B cell (primary cell): ENCODE data around the gene MAPKAPK3. TPM values are rescaled to one million over a fixed set of nuclear protein-coding genes. Genes with fewer than 3 reads are reported as not detected.

Experiments
- ATAC-seq: fragments of 200-7000 bp; cut with Tn5 transposase; one replicate; pipeline ENCODE4 v1.10.0; 2021; ENCODE audit warnings: low read depth, mild to moderate bottlenecking, moderate number of reproducible peaks, moderate library complexity
- CTCF ChIA-PET: fragments of 350-600 bp; sonication (Branson Sonifier 250); formaldehyde crosslinking; loops from one replicate; lab custom pipeline; 2021; ENCODE audit warnings: antibody characterized with exemption, inconsistent platforms; lab: Charles Lee
- POLR2A ChIA-PET: fragments of 350-600 bp; sonication (Branson Sonifier 250); formaldehyde crosslinking; loops from one replicate; lab custom pipeline; 2021; ENCODE audit warnings: antibody characterized with exemption; lab: Charles Lee
- DNase-seq: peaks from one replicate; pipeline ENCODE4 v3.0.0; 2013
- H2AFZ ChIP-seq: 2 replicates; pipeline ENCODE4 v1.6.1; 2012; ENCODE audit warnings: mild to moderate bottlenecking, low read depth, low read length; ENCODE audit not compliant: insufficient read depth, poor library complexity, severe bottlenecking
- H3K27ac ChIP-seq, 2 donors: 1 replicate in 1 of 2; 2 replicates in 1 of 2; pipeline ENCODE4 v1.5.1; 2012 to 2013; ENCODE audit warnings: low read length in 2 of 2, mild to moderate bottlenecking in 2 of 2, moderate library complexity in 1 of 2
- H3K27me3 ChIP-seq, 4 experiments: fragments of 200-600 bp in 1 of 4; sonication (generic) in 1 of 4; replicated peaks in 1 of 4; 1 replicate in 2 of 4; 2 replicates in 2 of 4; pipeline versions ENCODE4 v1.6.1 to v1.7.0; 2013 to 2016; ENCODE audit warnings: low read length in 3 of 4, mild to moderate bottlenecking in 2 of 4, mixed read lengths in 1 of 4, moderate library complexity in 1 of 4; ENCODE audit not compliant: insufficient read depth in 4 of 4, control insufficient read depth in 3 of 4; ENCODE audit errors: control extremely low read depth in 1 of 4
- H3K36me3 ChIP-seq, 2 experiments: replicated peaks in 1 of 2; 1 replicate in 1 of 2; 2 replicates in 1 of 2; pipeline versions ENCODE4 v1.6.1 to v1.7.1; 2013; ENCODE audit warnings: low read length in 1 of 2; ENCODE audit not compliant: insufficient read depth in 2 of 2, control insufficient read depth in 1 of 2; ENCODE audit errors: control extremely low read depth in 1 of 2, extremely low read depth in 1 of 2
- H3K4me1 ChIP-seq, 2 donors: fragments of 200-600 bp in 1 of 2; sonication (generic) in 1 of 2; 1 replicate in 1 of 2; 2 replicates in 1 of 2; pipeline versions ENCODE4 v1.5.1 to v1.6.1; 2013 to 2017; ENCODE audit warnings: low read length in 2 of 2; ENCODE audit not compliant: control insufficient read depth in 2 of 2, insufficient read depth in 2 of 2
- H3K4me2 ChIP-seq: replicated peaks from 2 replicates; pipeline ENCODE3; 2012; ENCODE audit warnings: mild to moderate bottlenecking, low read depth, low read length; ENCODE audit not compliant: poor library complexity, severe bottlenecking
- H3K4me3 ChIP-seq, 5 experiments: fragments of 200-600 bp in 1 of 5; sonication (generic) in 1 of 5; 1 replicate in 3 of 5; 2 replicates in 2 of 5; pipeline versions ENCODE4 v1.5.1 to v1.7.0; 2011 to 2016; ENCODE audit warnings: low read length in 4 of 5, mild to moderate bottlenecking in 4 of 5, low read depth in 2 of 5, control low read depth in 1 of 5, moderate library complexity in 1 of 5; ENCODE audit not compliant: insufficient read depth in 1 of 5; ENCODE audit errors: control extremely low read depth in 1 of 5, extremely low read depth in 1 of 5
- H3K79me2 ChIP-seq: fragments of 200-600 bp; sonication (generic); one replicate; pipeline ENCODE4 v1.6.0; 2016; ENCODE audit warnings: low read length; ENCODE audit not compliant: control insufficient read depth, insufficient read depth
- H3K9ac ChIP-seq: fragments of 200-600 bp; sonication (generic); 2 replicates; pipeline ENCODE4 v1.6.1; 2017; ENCODE audit warnings: mild to moderate bottlenecking, low read length, moderate library complexity
- H3K9me3 ChIP-seq, 3 donors: one replicate each; pipeline versions ENCODE4 v1.6.1 to v1.7.1; 2013; ENCODE audit warnings: low read length in 2 of 3; ENCODE audit not compliant: control insufficient read depth in 2 of 3, insufficient read depth in 1 of 3; ENCODE audit errors: control extremely low read depth in 1 of 3
- H4K20me1 ChIP-seq: 2 replicates; pipeline ENCODE4 v1.6.0; 2012; ENCODE audit warnings: mild to moderate bottlenecking, low read length; ENCODE audit not compliant: insufficient read depth, control insufficient read depth, poor library complexity, severe bottlenecking
- H3K27ac Mint-ChIP-seq: one replicate; pipeline ENCODE4 v1.8.0; 2021; ENCODE audit warnings: mixed read lengths
- H3K27me3 Mint-ChIP-seq: one replicate; pipeline ENCODE4 v1.8.0; 2021; ENCODE audit warnings: mixed read lengths
- H3K4me1 Mint-ChIP-seq: one replicate; pipeline ENCODE4 v1.8.0; 2021; ENCODE audit warnings: mixed read lengths
- H3K4me3 Mint-ChIP-seq: one replicate; pipeline ENCODE4 v1.8.0; 2021; ENCODE audit warnings: mixed read lengths
- H3K9me3 Mint-ChIP-seq: one replicate; pipeline ENCODE4 v1.8.0; 2022; ENCODE audit warnings: mixed read lengths; ENCODE audit not compliant: insufficient read depth
- EZH2 ChIP-seq: IDR thresholded peaks from 2 replicates; pipeline ENCODE4 v1.6.1; 2012; ENCODE audit warnings: borderline replicate concordance, low read depth, mild to moderate bottlenecking, moderate library complexity, low read length; ENCODE audit not compliant: insufficient read depth, poor library complexity, severe bottlenecking
- WGBS: methylation state at CpG from one replicate; pipeline ENCODE4 v1.1.5; 2013; ENCODE audit warnings: missing lambda C conversion rate; ENCODE audit not compliant: insufficient coverage; 5-methylcytosine and 5-hydroxymethylcytosine counted together
- intact Hi-C: fragments of 100-400 bp; cut with micrococcal nuclease; formaldehyde crosslinking; loops from one replicate; pipeline ENCODE4 v1.10.0; 2022
- polyA plus RNA-seq: library from polyadenylated mRNA; depleted of rRNA; stranded (reverse); fragments of >200 nt; gene quantifications from 2 replicates; pipeline ENCODE4 v1.2.3, GENCODE V29; 2012
- total RNA-seq, 2 donors: library from RNA; stranded (reverse); fragments of 120-200 nt in 1 of 2; gene quantifications; 1 replicate in 1 of 2; 2 replicates in 1 of 2; pipeline versions ENCODE4 v1.2.3 to v1.2.4, GENCODE V29; 2013 to 2022
- TF ChIP-seq, protein P1 (sequence below): fragments of 200-600 bp; IDR thresholded peaks from one replicate; pipeline ENCODE4 v1.8.0; 2022; ENCODE audit warnings: antibody characterized with exemption, mild to moderate bottlenecking

The MAPKAPK3 gene
- total and polyA plus RNA-seq, 2 donors (not counting 1 experiment from before 2014, with no cell fraction given) = 17.8 to 18.8 TPM

DNA sequence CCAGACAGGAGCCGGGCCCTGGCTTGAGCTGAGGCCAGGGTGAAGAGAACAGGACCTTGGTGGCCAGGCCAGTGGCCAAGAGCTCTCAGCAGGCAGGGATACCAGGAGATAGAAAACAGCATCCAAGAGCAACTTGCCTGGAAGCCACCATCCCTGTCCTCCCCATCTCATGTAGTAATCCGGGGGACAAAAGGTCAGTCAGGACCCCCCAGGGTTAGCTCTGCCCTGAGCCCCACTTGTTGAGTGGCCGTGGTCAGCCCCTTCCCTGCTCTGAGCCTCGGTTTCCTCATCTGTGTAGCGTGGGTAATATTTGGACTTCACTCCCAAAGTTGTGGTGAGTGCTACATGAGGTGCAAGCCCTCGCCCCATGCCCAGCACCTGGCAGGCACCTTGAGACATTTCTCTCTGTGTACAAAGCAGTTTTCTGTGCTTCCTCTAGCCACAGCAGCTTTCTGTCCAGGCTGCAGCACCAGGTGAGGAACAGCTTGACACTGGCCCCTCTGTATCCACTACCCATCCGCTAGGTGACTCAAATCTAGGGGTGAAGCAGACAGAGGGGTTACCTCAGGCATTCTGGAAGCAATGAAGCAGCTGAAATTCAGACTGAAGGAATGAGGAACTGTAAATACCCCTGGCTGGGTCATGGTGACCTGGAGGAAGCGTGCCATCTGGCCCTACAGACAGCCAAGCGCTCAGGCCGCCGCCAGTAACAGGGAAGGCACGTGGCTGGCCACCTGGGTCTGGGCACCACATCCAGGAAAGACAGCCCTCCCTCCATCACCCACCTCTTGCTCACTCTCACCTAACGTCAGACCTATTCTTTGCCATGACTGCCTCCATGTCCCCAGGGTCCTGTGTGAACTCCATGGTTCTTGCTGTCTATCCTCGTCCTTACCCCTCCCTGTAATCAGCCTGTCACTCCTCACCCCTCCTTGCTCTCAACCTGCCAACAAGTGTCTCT lies 12.0 kb upstream of the MAPKAPK3 start:
- peak overlapping the region; percentile 31 for H3K4me2 ChIP-seq
- peaks cover 37 to 53% of the 10 kb centered on the region in 2 donors for H3K4me1 ChIP-seq
- no peaks in the 10 kb centered on the region for H3K9me3 ChIP-seq
- ChIA-PET POLR2A (no interaction called here), CTCF (interaction anchor here (1.7 to 17.6 kb wide), 4 partner anchors 10 to 31 kb away, joined by 5 to 541 read pairs (median 6); partner anchors contain the start of genes C3orf18 and HEMK1)
- no peaks in the 10 kb centered on the region for H3K27me3 Mint-ChIP-seq
- H3K36me3 ChIP-seq = peaks cover 0 to 4% of the 10 kb centered on the region in 2 experiments
- peak overlapping the region; percentile 16 for H3K9ac ChIP-seq
- peak overlapping the region; percentile 16 to 21 for H3K27ac ChIP-seq
- H3K9me3 Mint-ChIP-seq = no peaks in the 10 kb centered on the region
- no peaks in the 10 kb centered on the region for H3K27me3 ChIP-seq
- H3K4me3 ChIP-seq = no peak overlapping the region
- no peak overlapping the region for H2AFZ ChIP-seq
- no peak for TF ChIP-seq EZH2
- TF ChIP-seq, protein P1, sequence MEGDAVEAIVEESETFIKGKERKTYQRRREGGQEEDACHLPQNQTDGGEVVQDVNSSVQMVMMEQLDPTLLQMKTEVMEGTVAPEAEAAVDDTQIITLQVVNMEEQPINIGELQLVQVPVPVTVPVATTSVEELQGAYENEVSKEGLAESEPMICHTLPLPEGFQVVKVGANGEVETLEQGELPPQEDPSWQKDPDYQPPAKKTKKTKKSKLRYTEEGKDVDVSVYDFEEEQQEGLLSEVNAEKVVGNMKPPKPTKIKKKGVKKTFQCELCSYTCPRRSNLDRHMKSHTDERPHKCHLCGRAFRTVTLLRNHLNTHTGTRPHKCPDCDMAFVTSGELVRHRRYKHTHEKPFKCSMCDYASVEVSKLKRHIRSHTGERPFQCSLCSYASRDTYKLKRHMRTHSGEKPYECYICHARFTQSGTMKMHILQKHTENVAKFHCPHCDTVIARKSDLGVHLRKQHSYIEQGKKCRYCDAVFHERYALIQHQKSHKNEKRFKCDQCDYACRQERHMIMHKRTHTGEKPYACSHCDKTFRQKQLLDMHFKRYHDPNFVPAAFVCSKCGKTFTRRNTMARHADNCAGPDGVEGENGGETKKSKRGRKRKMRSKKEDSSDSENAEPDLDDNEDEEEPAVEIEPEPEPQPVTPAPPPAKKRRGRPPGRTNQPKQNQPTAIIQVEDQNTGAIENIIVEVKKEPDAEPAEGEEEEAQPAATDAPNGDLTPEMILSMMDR = no peak
- WGBS = 44% methylated on average over 13 of the region's 14 CpGs
- no peaks in the 10 kb centered on the region for H4K20me1 ChIP-seq
- peaks cover 44% of the 10 kb centered on the region for H3K4me1 Mint-ChIP-seq
- H3K27ac Mint-ChIP-seq = peak overlapping the region; percentile 47
- no peak overlapping the region for H3K4me3 Mint-ChIP-seq
- DNase-seq (peak; percentile 70), ATAC-seq (peak; percentile 50)
- peaks cover 13% of the 10 kb centered on the region for H3K79me2 ChIP-seq
- intact Hi-C loops = no loop called here

DNA sequence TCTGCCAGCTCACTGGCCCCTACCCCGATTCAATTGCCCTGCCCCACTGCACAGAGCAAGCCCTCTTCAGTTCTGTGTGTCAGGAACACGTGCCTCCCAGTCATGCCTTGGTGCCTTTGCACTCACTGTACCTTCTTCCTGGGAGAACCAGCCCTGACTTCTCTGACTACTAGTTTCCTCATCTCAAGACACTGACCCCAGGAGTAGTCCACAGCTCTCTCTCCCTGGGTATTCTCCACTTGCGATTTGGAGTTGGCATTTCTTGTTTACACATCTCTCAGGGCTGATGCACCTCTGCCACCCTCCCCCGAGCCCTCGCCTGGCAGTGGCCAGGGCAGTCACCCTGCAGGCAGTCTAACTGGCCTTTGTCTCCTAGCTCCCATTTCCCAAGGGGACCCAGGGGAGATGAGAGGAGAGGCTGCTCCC lies 11.0 kb upstream of the MAPKAPK3 start:
- DNase-seq = no peak
- intact Hi-C loops = no loop called here
- no peaks in the 10 kb centered on the region for H3K27me3 Mint-ChIP-seq

More for the DNA sequence above, 11.0 kb upstream of the MAPKAPK3 start:
- WGBS = 69% methylated on average over 4 of the region's 5 CpGs
- H3K4me2 ChIP-seq = peak overlapping the region; percentile 31
- POLR2A ChIA-PET = no interaction called here
- no peak for ATAC-seq
- H3K27ac ChIP-seq = no peak overlapping the region
- no peak overlapping the region for H3K4me3 ChIP-seq
- Mint-ChIP-seq H3K9me3 (no peaks in the 10 kb centered on the region), H3K4me1 (peaks cover 42% of the 10 kb centered on the region), H3K27ac (peak overlapping the region; percentile 44), H3K4me3 (peak overlapping the region; percentile 37)
- no peak for TF ChIP-seq EZH2
- peaks cover 37 to 53% of the 10 kb centered on the region in 2 donors for H3K4me1 ChIP-seq
- no peak overlapping the region for H3K9ac ChIP-seq
- no peak overlapping the region for H2AFZ ChIP-seq
- CTCF ChIA-PET = interaction anchor here (1.0 to 17.6 kb wide), 5 partner anchors 9 to 32 kb away, joined by 3 to 541 read pairs (median 5); partner anchors contain the start of genes C3orf18 and HEMK1
- H3K9me3 ChIP-seq = no peaks in the 10 kb centered on the region
- H3K79me2 ChIP-seq = peaks cover 22% of the 10 kb centered on the region
- no peaks in the 10 kb centered on the region for H4K20me1 ChIP-seq
- H3K27me3 ChIP-seq = no peaks in the 10 kb centered on the region
- peaks cover 0 to 4% of the 10 kb centered on the region in 2 experiments for H3K36me3 ChIP-seq
